NCI-H2029 (cell line): ENCODE results near the gene FGF22.

Experiments used
- DNase-seq: peaks from one replicate; lab custom pipeline; 2025; lab: John Stamatoyannopoulos, UW

The FGF22 gene

GRCh38 chr19:679418-680286, 40.0 kb downstream of the FGF22 start:
- no peak for DNase-seq

GRCh38 chr19:680287-681028, 40.8 kb downstream of the FGF22 start:
- peak; percentile 96 for DNase-seq

GRCh38 chr19:681029-682019, 41.6 kb downstream of the FGF22 start:
- peak; percentile 87 for DNase-seq

- no peak for DNase-seq
Observed at GRCh38 chr19:682678-683320, 43.1 kb downstream of the FGF22 start.

GRCh38 chr19:685454-685931, 45.8 kb downstream of the FGF22 start:
- DNase-seq = no peak

- no peak for DNase-seq
Observed at GRCh38 chr19:686589-687297, 47.1 kb downstream of the FGF22 start.

GRCh38 chr19:687569-688166, 48.0 kb downstream of the FGF22 start:
- no peak for DNase-seq

GRCh38 chr19:688214-688613, 48.5 kb downstream of the FGF22 start:
- no peak for DNase-seq

GRCh38 chr19:688992-689391, 49.3 kb downstream of the FGF22 start:
- DNase-seq = no peak

GRCh38 chr19:690203-690602, 50.5 kb downstream of the FGF22 start:
- no peak for DNase-seq
